GM23338 (cell line): ENCODE measurements around the gene PILRB.

Experiments used
- CREB1 ChIP-seq: fragments of 250-450 bp; sonication (Bioruptor Pico); IDR thresholded peaks from 2 replicates; pipeline ENCODE4 v1.5.0; 2020; ENCODE audit warnings: low read depth, mild to moderate bottlenecking, moderate library complexity
- CTCF ChIP-seq, 2 experiments: fragments of 200-600 bp in 1 of 2; sonication (generic) in 1 of 2; conservative IDR thresholded peaks; 2 replicates each; pipeline versions ENCODE4 v1.5.1 to v1.6.1; 2016 to 2017; ENCODE audit warnings: antibody characterized with exemption in 2 of 2, low read depth in 2 of 2, mild to moderate bottlenecking in 2 of 2, moderate library complexity in 1 of 2
- ETS1 ChIP-seq: IDR thresholded peaks from 2 replicates; pipeline ENCODE4 v1.6.1; 2016; ENCODE audit warnings: antibody characterized with exemption
- EZH2 ChIP-seq: fragments of 200-600 bp; sonication (generic); IDR thresholded peaks from one replicate; pipeline ENCODE4 v1.8.0; 2017; ENCODE audit warnings: antibody characterized with exemption, mild to moderate bottlenecking, low read depth; ENCODE audit not compliant: unreplicated experiment
- EZH2phosphoT487 ChIP-seq: fragments of 200-600 bp; sonication (generic); IDR thresholded peaks from one replicate; pipeline ENCODE4 v1.8.1; 2018; ENCODE audit warnings: antibody characterized with exemption; ENCODE audit not compliant: unreplicated experiment
- JUNB ChIP-seq: IDR thresholded peaks from one replicate; pipeline ENCODE4 v1.6.1; 2016; ENCODE audit warnings: antibody characterized with exemption; ENCODE audit not compliant: unreplicated experiment
- NANOG ChIP-seq: IDR thresholded peaks from 2 replicates; pipeline ENCODE4 v1.6.1; 2016; ENCODE audit warnings: antibody characterized with exemption, borderline replicate concordance
- POLR2AphosphoS5 ChIP-seq: IDR thresholded peaks from 2 replicates; pipeline ENCODE4 v1.6.1; 2016; ENCODE audit warnings: antibody characterized with exemption, low read depth
- REST ChIP-seq: IDR thresholded peaks from one replicate; pipeline ENCODE4 v1.6.1; 2018; ENCODE audit warnings: antibody characterized with exemption; ENCODE audit not compliant: unreplicated experiment
- STAT1 ChIP-seq: IDR thresholded peaks from one replicate; pipeline ENCODE4 v1.6.1; 2016; ENCODE audit warnings: antibody characterized with exemption; ENCODE audit not compliant: unreplicated experiment
- ZNF331 ChIP-seq: fragments of 250-450 bp; sonication (Bioruptor Pico); IDR thresholded peaks from 2 replicates; pipeline ENCODE4 v1.5.0; 2020; ENCODE audit warnings: low read depth, mild to moderate bottlenecking, moderate library complexity
- ZNF462 ChIP-seq: fragments of 250-450 bp; sonication (Bioruptor Pico); IDR thresholded peaks from 2 replicates; pipeline ENCODE4 v1.5.0; 2020; ENCODE audit warnings: mild to moderate bottlenecking, moderate library complexity

- no peak for TF ChIP-seq CTCF (conservative IDR thresholded peaks at IDR 0.05; ENCODE audit: low read depth in 2 of 2)
- no peak for TF ChIP-seq STAT1
- TF ChIP-seq EZH2: no peak
- no peak for TF ChIP-seq POLR2AphosphoS5
- no peak for TF ChIP-seq ETS1
- no peak for TF ChIP-seq REST
- TF ChIP-seq EZH2phosphoT487: no peak
- TF ChIP-seq CREB1: no peak
- no peak for TF ChIP-seq JUNB
- TF ChIP-seq NANOG: no peak
- TF ChIP-seq ZNF331 (CRISPR knock-in tag): no peak
- TF ChIP-seq ZNF462: no peak
Measured at GRCh38 chr7:100374601-100375000, 16.7 kb downstream of the PILRB start.
